Stimulated activated CD4-positive, alpha-beta T cell treated with anti-CD3 and anti-CD28 coated beads, Interleukin-1b, Interleukin-23, amount 100 ng/mL, for 24 hours (primary cell): Measurements from ENCODE around the gene STX16.
A peak's percentile ranks its signal among the peaks of the same experiment; 100 is the strongest.

Experiments used
- DNase-seq, 4 experiments: peaks; one replicate each; pipeline ENCODE4 v3.0.0-alpha.2; 2020; ENCODE audit warnings: low read depth in 4 of 4, low spot score in 1 of 4

The STX16 gene

DNA sequence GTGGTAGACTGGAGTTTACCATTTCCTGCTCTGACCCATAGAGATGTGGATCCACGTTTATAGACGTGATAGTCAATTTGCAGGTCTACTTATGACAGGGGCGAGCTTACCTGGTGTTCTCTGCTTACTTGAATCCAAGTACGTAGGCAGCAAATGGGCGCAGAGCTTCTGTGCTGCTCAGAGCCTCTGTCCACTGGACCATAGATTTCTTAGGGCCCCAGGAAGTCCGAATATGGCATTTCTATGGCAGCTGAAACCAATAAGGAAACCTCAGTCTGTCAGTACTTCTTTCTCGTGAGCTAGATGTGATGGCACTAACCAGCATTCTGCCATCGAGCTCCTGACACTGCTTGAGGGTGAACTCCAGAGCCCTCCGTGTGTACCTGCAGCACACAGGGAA is 22.0 kb downstream of the STX16 start:
- DNase-seq = no peak

DNA sequence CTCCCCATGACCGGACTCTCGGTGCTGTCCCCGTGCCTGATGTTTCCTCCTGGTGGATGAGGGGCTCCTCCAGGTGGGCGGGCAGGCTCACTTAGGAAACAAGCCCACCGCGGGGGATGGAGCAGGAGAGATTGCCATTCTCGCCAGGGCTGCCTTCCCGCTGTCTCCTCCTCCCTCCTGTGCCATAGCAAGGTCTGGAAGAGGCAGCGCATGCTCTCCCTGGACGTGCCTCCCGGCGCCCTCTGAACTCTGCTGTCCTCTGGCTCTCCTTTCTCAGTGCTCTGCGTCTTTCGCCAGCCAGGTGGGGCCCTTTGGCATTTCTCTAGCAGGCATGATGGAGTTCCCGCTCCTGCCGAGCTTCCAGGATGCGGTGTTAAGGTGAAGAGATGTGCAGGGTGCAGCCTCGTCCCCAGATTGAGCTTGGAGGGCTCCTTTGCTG is 24.1 kb downstream of the STX16 start:
- DNase-seq = no peak

DNA sequence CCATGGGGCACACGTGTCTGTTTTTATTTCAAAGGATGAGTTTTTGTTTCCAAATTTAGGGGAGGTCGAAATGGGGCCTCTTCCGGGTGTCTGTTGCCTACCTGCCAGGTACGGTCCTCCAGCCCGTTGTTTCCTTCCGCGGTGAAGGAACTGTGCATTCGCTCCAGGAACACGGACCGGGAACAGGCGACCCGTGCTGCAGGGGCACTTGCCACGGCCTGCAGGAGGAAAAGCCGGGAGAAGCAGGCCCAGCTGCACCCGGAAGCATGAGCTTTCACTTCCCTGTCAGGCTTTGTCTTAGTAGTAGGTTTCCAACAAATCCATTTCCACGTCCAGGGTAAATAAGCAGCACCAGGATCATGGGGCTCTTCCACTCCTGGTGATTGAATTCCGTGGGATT is 24.6 kb downstream of the STX16 start:
- DNase-seq = no peak

DNA sequence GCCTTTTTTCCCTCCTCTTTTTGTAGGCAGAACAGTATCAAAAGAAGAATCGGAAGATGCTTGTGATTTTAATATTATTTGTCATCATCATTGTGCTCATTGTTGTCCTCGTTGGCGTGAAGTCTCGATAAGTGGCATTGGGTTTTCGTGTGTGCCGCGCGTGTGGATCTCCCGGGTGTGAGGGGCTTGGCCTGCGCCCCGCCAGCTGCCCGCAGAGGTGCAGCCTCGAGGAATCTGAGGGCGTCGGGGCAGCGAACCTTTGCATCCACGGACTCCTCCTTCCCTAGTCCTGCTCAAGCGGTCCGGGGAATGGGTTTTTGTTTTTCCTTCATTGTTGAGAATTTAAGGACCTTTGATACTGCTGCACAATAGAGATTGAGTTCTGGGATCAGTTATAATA is 25.1 kb downstream of the STX16 start:
- DNase-seq = no peak

DNA sequence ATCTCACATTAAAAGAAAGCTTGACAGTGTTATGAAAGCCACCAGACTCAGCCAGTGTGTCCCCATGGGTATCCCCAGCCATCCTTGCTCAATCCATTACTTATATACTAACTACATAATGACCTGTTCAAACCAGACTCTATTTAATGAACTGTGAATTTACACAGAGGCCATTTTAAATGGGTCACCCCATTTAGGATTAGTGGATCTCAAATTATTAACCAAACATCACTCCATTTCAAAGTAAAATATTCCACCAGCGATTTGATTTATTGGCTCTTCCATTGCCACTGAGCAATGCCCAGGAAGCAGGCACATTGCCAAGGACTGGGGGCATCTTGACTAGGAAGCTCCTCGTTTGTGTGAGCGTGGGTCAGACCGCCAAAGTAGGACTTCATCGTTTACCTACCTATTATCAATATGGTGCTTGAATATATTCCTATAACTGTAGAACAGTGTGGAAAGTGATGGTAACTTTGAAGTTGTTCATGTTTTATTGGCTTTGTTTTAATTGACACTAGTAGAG is 26.1 kb downstream of the STX16 start:
- DNase-seq = no peak

DNA sequence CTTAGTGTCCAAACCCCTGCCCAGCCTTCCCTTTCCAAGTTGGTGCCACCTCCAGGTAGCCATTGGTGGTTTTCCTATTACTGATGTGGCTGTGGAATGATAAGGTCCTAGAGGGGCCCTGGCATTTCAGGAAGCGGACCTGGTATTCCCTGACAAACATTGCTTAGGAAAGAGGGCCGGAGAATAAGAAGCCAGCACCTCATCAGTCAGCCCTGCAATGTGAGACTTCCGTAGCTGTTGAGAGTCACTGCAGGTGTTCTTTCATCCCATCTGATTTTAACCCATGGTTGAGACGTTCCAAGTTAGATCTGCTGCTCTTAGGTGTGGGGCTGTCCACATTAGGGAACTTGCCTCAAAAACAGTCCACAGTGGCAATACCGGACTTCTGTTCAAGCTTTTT is 26.7 kb downstream of the STX16 start:
- no peak for DNase-seq

DNA sequence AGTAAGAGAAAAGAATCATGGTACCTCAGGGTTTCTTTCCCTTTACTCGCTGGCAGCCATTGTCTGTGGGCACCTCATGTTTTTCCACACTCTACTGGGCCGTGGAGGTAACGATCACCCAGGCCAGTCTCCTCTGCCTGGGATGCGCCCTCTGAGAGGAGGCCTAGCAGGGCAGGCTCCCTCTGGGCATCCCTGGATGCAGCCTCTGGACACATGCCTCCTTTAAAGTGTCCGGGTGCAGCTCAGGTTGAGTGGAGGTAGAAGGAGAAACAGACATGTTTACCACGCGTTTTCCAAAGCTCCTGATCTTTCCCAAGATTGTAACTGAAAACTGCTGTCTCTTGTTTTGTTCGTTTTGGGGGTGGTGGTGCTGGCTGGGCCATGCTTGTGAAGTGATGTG is 27.7 kb downstream of the STX16 start:
- DNase-seq = no peak

GRCh38 chr20:58682656-58683531 is 31.8 kb downstream of the STX16 start:
- no peak for DNase-seq

DNA sequence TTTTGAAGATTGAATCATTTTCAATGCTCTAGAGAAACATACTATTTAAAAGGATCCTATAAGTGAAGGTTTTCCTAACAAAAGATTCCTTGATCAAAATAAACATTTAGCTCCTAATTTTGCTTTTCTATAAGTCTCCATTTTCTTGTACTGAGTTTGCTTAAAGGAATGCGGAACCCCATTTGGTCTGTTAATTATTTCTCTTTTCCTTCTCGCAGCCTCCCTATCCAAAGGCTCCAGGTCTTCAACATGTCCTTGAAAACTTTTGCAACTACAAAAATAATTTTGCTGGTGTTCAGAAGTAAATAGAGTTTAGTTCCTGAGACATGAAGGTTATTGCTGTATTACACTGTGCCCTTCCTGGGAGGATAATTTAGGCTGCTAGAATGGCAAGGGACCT is 33.2 kb downstream of the STX16 start:
- DNase-seq = no peak

GRCh38 chr20:58685988-58686387 is 34.9 kb downstream of the STX16 start:
- no peak for DNase-seq

DNA sequence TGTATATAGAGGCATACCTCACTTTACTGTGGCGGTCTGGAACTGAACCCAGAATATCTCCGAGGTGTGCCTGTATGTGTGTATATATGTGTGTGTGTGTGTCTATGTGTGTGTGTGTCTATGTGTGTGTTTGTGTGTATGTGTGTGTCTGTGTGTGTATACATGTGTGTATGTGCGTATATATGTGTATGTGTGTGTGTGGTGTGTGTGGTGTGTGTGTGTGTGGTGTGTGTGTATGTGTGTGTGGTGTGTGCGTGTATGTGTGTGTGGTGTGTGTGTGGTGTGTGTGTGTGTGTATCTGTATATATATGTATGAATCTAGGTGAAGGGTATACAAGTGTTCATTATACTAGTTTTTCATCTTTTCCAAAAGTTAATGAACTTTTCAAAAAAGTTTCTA is 37.3 kb downstream of the STX16 start:
- no peak for DNase-seq

DNA sequence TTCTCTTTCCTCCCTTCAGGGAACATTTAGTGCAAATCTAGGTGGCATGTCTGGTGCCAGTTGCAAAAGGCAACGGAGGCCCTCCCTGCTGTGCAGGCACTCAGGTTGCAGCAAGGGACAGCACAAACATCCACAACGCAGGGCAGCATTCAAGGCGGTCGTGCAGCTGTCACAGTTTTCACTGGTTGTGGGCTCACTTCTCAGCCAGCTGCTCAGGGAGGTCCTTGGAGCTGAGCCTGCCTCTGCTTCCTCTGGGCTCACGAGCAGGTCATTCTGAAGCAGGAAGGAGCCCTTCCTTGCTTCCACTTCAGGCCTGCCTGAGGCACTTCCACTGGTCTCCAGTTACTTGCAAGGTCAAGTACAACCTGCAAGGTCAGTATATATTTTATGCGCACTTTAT is 37.8 kb downstream of the STX16 start:
- no peak for DNase-seq

- DNase-seq = no peak
Measured at GRCh38 chr20:58690396-58691135, 39.5 kb downstream of the STX16 start.

GRCh38 chr20:58691773-58692578 is 40.9 kb downstream of the STX16 start:
- no peak for DNase-seq

- DNase-seq = peak; percentile 28 to 57 (median 34)
Measured at GRCh38 chr20:58692579-58693225, 41.6 kb downstream of the STX16 start, which contains the start of gene NPEPL1. TSS of gene NPEPL1 (plus strand) at chr20:58692800. CDS start at chr20:58692901, 101 bp downstream.

- no peak for DNase-seq
Measured at GRCh38 chr20:58693226-58694006, 42.3 kb downstream of the STX16 start.

DNA sequence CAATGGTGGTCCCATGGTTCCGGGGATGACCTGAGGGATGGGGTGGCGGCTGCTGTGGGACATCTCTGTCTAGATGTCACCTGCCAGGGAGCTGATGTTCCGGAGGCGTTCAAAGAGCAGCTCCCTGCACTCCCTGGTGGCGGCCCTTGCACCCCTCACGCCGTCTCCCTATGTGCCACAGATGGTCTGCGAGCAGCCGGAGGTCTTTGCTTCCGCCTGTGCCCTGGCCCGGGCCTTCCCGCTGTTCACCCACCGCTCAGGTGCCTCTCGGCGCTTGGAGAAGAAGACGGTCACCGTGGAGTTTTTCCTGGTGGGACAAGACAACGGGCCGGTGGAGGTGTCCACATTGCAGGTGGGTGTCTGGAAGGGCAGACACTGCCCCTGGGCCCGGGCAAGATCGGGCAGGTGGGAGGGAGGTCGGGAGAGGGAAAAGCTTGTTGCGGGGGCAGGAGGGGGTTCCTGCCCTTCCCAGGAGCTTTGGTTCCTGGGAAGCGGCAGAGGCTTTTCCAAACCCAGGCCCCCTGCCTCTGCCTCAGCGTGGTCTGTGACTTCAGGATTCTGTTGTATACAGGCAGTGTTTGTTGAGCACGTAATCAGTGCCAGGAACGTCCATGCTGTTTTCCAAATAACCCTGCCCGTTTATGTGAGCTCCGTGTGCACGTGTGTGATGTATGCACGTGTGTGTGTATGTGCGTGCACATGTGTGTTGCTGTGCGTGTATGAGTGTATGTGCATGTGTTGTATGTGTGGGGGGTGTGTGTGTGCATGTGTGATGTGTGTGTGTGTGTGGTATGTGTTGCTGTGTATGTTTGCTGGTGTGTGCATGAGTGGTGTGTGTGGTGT is 43.4 kb downstream of the STX16 start:
- no peak for DNase-seq

GRCh38 chr20:58695084-58695722 is 44.1 kb downstream of the STX16 start:
- DNase-seq = no peak
